MCF 10A (cell line): Measurements from ENCODE around the gene LYAR. TPM values are rescaled to one million over a fixed set of nuclear protein-coding genes. Genes with fewer than 3 reads are reported as not detected.

Source experiments
- BruUV-seq: library from RNA; stranded (reverse); fragments of 400-500 nt; replicated peaks from 2 replicates; lab custom pipeline; 2021; lab: Mats Ljungman, UMichigan
- CTCF ChIA-PET: fragments of 300-600 bp; sonication (Branson Sonifier 250); formaldehyde crosslinking; extraction: SDS; loops from one replicate; lab custom pipeline; 2021; ENCODE audit warnings: antibody characterized with exemption, inconsistent platforms; lab: Yijun Ruan, JAX
- POLR2A ChIA-PET: fragments of 300-600, 350-650 bp; sonication (Branson Sonifier 250); formaldehyde crosslinking; extraction: SDS; loops from one replicate; lab custom pipeline; 2020; ENCODE audit warnings: antibody characterized with exemption, inconsistent platforms; lab: Yijun Ruan, JAX
- DNase-seq: peaks from one replicate; pipeline ENCODE4 v3.0.0-alpha.2; 2018; ENCODE audit not compliant: unreplicated experiment
- H3K27ac Mint-ChIP-seq: one replicate; pipeline ENCODE4 v1.8.0; 2022; ENCODE audit warnings: mild to moderate bottlenecking, low read depth, mixed read lengths; ENCODE audit not compliant: unreplicated experiment
- H3K27me3 Mint-ChIP-seq: one replicate; pipeline ENCODE4 v1.8.0; 2022; ENCODE audit warnings: mixed read lengths; ENCODE audit not compliant: insufficient read depth, unreplicated experiment
- H3K36me3 Mint-ChIP-seq: one replicate; pipeline ENCODE4 v1.8.0; 2022; ENCODE audit warnings: mild to moderate bottlenecking, moderate library complexity, mixed read lengths; ENCODE audit not compliant: insufficient read depth, unreplicated experiment
- H3K4me1 Mint-ChIP-seq: one replicate; pipeline ENCODE4 v1.8.0; 2022; ENCODE audit warnings: mixed read lengths; ENCODE audit not compliant: insufficient read depth, unreplicated experiment
- H3K4me3 Mint-ChIP-seq: one replicate; pipeline ENCODE4 v1.8.0; 2022; ENCODE audit warnings: mild to moderate bottlenecking, moderate library complexity, mixed read lengths; ENCODE audit not compliant: unreplicated experiment
- H3K9me3 Mint-ChIP-seq: one replicate; pipeline ENCODE4 v1.8.0; 2022; ENCODE audit warnings: mixed read lengths; ENCODE audit not compliant: unreplicated experiment
- CTCF ChIP-seq: fragments of 200-600 bp; IDR thresholded peaks from one replicate; pipeline ENCODE4 v1.8.0; 2022; ENCODE audit warnings: antibody characterized with exemption, mild to moderate bottlenecking; ENCODE audit not compliant: unreplicated experiment
- intact Hi-C: fragments of 100-400 bp; cut with micrococcal nuclease; formaldehyde crosslinking; loops from 2 replicates; pipeline ENCODE4 v1.14.1; 2022
- total RNA-seq: library from RNA; stranded (reverse); gene quantifications from 2 replicates; pipeline ENCODE4 v1.2.3, GENCODE V29; 2022

Gene LYAR
- total RNA-seq, 1 experiment from 2014 or later: 79.6 TPM

GRCh38 chr4:4233610-4234009 lies 56.3 kb downstream of the LYAR start:
- Mint-ChIP-seq H3K9me3 (peaks cover 6% of the 10 kb centered on the region), H3K27ac (no peak overlapping the region), H3K4me3 (no peak overlapping the region), H3K36me3 (peaks cover 21% of the 10 kb centered on the region), H3K4me1 (peaks cover 6% of the 10 kb centered on the region), H3K27me3 (peaks cover 3% of the 10 kb centered on the region)
- CTCF ChIA-PET: interaction anchor here (0.9 kb wide), 1 partner anchor 10 kb away, joined by 3 read pairs; no protein-coding TSS in a partner anchor
- DNase-seq: no peak
- intact Hi-C loops: no loop called here
- no peak for TF ChIP-seq CTCF
- POLR2A ChIA-PET: no interaction called here
- no TSS peak for BruUV-seq

- Mint-ChIP-seq H3K27me3 (peaks cover 40% of the 10 kb centered on the region), H3K27ac (no peak overlapping the region), H3K4me1 (no peaks in the 10 kb centered on the region), H3K4me3 (no peak overlapping the region), H3K9me3 (no peaks in the 10 kb centered on the region), H3K36me3 (no peaks in the 10 kb centered on the region)
- BruUV-seq: no TSS peak
- intact Hi-C loops: no loop called here
- ChIA-PET POLR2A (interaction anchor here (0.7 kb wide), 1 partner anchor 19 kb away, joined by 3 read pairs; no protein-coding TSS in a partner anchor), CTCF (no interaction called here)
- no peak for DNase-seq
- TF ChIP-seq CTCF: no peak
Measured at GRCh38 chr4:4228356-4228668, 61.6 kb downstream of the LYAR start.

GRCh38 chr4:4227510-4228355 lies 62.2 kb downstream of the LYAR start:
- no peaks in the 10 kb centered on the region for H3K9me3 Mint-ChIP-seq
- no peaks in the 10 kb centered on the region for H3K4me1 Mint-ChIP-seq
- no peak overlapping the region for H3K4me3 Mint-ChIP-seq
- intact Hi-C loops: no loop called here
- BruUV-seq: no TSS peak
- DNase-seq: no peak
- POLR2A ChIA-PET: interaction anchor here (0.7 kb wide), 1 partner anchor 20 kb away, joined by 3 read pairs; no protein-coding TSS in a partner anchor
- CTCF ChIA-PET: no interaction called here
- no peak for TF ChIP-seq CTCF
- peaks cover 46% of the 10 kb centered on the region for H3K27me3 Mint-ChIP-seq
- H3K36me3 Mint-ChIP-seq: no peaks in the 10 kb centered on the region
- H3K27ac Mint-ChIP-seq: no peak overlapping the region

GRCh38 chr4:4226606-4227438 lies 63.1 kb downstream of the LYAR start, which contains the start of gene OTOP1:
TSS of gene OTOP1 (minus strand) at chr4:4226929. CDS start at chr4:4226864, 65 bp downstream.
- no peaks in the 10 kb centered on the region for H3K4me1 Mint-ChIP-seq
- no peak for TF ChIP-seq CTCF
- peaks cover 48% of the 10 kb centered on the region for H3K27me3 Mint-ChIP-seq
- H3K4me3 Mint-ChIP-seq: no peak within 1 kb of the TSS
- H3K9me3 Mint-ChIP-seq: no peaks in the 10 kb centered on the region
- no peak within 1 kb of the TSS for H3K27ac Mint-ChIP-seq
- CTCF ChIA-PET: no interaction called here
- DNase-seq: no peak
- intact Hi-C loops: no loop called here
- no peaks in the 10 kb centered on the region for H3K36me3 Mint-ChIP-seq
- POLR2A ChIA-PET: no interaction called here
- no TSS peak for BruUV-seq
